Right renal cortex interstitium (tissue), 3 donors: Measurements from ENCODE around the gene RUBCN. TPM values are rescaled to one million over a fixed set of nuclear protein-coding genes. Genes with fewer than 3 reads are reported as not detected.
A peak's percentile ranks its signal among the peaks of the same experiment; 100 is the strongest.

Source experiments
- DNase-seq, 3 donors: peaks; one replicate each; pipeline ENCODE4 v3.0.0-alpha.2; 2013; ENCODE audit warnings: low read depth in 3 of 3, low spot score in 2 of 3
- polyA plus RNA-seq, 3 donors: library from polyadenylated mRNA; unstranded; fragments of 120-200 nt; gene quantifications; one replicate each; pipeline ENCODE4 v1.2.1, GENCODE V29; 2013; ENCODE audit not compliant: insufficient read length in 3 of 3

RUBCN gene
- 10 to 100 TPM in 1 of 3 donors, 1 to 10 TPM in 2; 9.5 to 10.4 (median 9.6) TPM for polyA plus RNA-seq

GRCh38 chr3:197736491-197737318 lies at the start of gene RUBCN:
Gene RUBCN, minus strand, starts transcription at chr3:197736904. Its CDS starts 185 bp downstream, at chr3:197736719.
- peak in 2 of 3 donors; percentile 67 to 86 for DNase-seq

GRCh38 chr3:197784019-197784585 lies 47.4 kb upstream of the RUBCN start:
- DNase-seq, result no peak

- no peak for DNase-seq
These were observed 45.5 kb upstream of the RUBCN start for GRCh38 chr3:197782230-197782629.

- no peak for DNase-seq
These were observed 38.6 kb upstream of the RUBCN start for GRCh38 chr3:197775317-197775716.

GRCh38 chr3:197761784-197762183 lies 25.1 kb upstream of the RUBCN start:
- DNase-seq, result no peak

GRCh38 chr3:197758512-197758911 lies 21.8 kb upstream of the RUBCN start:
- no peak for DNase-seq

GRCh38 chr3:197756704-197757103 lies 20.0 kb upstream of the RUBCN start:
- no peak for DNase-seq

GRCh38 chr3:197753263-197753662 lies 16.6 kb upstream of the RUBCN start:
- DNase-seq, result no peak

GRCh38 chr3:197752107-197752506 lies 15.4 kb upstream of the RUBCN start:
- DNase-seq, result no peak

- DNase-seq, result peak in 2 of 3 donors; percentile 5 to 23
These were observed 14.4 kb upstream of the RUBCN start for GRCh38 chr3:197750858-197751737.

- peak; percentile 32 to 54 (median 53) for DNase-seq
These were observed 13.7 kb upstream of the RUBCN start for GRCh38 chr3:197750396-197750831.

GRCh38 chr3:197749601-197750395 lies 13.1 kb upstream of the RUBCN start, which contains the start of gene FYTTD1:
Gene FYTTD1, plus strand, starts transcription at chr3:197749883. Its CDS starts 89 bp downstream, at chr3:197749972.
- peak; percentile 54 to 73 (median 69) for DNase-seq

GRCh38 chr3:197749315-197749600 lies 12.6 kb upstream of the RUBCN start:
- peak in 1 of 3 donors; percentile 50 for DNase-seq

GRCh38 chr3:197748597-197749314 lies 12.1 kb upstream of the RUBCN start:
- DNase-seq, result no peak

- DNase-seq, result no peak
These were observed 10.1 kb upstream of the RUBCN start for GRCh38 chr3:197746801-197747237.

- DNase-seq, result no peak
These were observed 9.5 kb upstream of the RUBCN start for GRCh38 chr3:197746209-197746608.

- DNase-seq, result no peak
These were observed 6.1 kb upstream of the RUBCN start for GRCh38 chr3:197742787-197743186.

- DNase-seq, result no peak
These were observed 1.2 kb upstream of the RUBCN start for GRCh38 chr3:197737749-197738462.

- DNase-seq, result peak in 1 of 3 donors; percentile 47
These were observed 580 bp upstream of the RUBCN start for GRCh38 chr3:197737319-197737649.
